SHP77 treated with DMSO at 0.1 percent for 48 hours (cell line): ENCODE measurements around the gene FUT3.
A peak's percentile ranks its signal among the peaks of the same experiment; 100 is the strongest.
"Not testable (repeated sequence)": the region's sequence is repeated elsewhere in the genome, so short reads cannot be mapped to it uniquely, and the experiment has no call there.

Experiments
- DNase-seq: peaks from one replicate; lab custom pipeline; 2025; lab: John Stamatoyannopoulos, UW

The FUT3 gene

DNA sequence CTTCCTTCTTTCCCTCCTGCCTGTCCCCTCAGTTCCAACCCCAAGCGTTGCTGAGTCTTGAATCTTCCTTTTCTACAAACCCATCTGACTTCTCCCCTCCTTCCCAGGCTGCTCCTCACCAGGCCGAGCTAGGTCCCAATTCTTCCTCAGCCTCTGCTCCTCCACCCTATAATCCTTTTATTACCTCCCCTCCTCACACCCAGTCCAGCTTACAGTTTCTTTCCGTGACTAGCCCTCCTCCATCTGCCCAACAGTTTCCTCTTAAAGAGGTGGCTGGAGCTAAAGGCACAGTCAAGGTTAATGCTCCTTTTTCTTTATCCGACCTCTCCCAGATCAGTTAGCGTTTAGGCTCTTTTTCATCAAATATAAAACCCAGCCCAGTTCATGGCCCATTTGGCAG lies 2.6 kb downstream of the FUT3 start:
- DNase-seq, result not testable (repeated sequence)

DNA sequence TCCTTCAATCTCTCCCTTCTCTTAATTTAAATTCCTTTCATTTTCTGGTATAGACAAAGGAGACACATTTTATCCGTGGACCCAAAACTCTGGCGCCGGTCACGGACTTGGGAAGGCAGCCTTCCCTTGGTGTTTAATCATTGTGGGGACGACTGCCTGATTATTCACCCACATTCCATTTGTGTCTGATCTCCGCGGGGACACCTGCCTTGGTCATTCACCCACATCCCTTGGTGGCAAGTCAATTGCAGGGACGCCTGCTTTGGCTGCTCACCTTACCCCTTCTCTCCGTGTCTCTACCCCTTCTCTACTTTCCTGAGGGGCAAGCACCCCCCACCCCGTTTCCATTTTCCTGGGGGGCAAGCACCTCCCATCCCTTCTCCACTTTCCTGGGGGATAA lies 3.4 kb downstream of the FUT3 start:
- not testable (repeated sequence) for DNase-seq

DNA sequence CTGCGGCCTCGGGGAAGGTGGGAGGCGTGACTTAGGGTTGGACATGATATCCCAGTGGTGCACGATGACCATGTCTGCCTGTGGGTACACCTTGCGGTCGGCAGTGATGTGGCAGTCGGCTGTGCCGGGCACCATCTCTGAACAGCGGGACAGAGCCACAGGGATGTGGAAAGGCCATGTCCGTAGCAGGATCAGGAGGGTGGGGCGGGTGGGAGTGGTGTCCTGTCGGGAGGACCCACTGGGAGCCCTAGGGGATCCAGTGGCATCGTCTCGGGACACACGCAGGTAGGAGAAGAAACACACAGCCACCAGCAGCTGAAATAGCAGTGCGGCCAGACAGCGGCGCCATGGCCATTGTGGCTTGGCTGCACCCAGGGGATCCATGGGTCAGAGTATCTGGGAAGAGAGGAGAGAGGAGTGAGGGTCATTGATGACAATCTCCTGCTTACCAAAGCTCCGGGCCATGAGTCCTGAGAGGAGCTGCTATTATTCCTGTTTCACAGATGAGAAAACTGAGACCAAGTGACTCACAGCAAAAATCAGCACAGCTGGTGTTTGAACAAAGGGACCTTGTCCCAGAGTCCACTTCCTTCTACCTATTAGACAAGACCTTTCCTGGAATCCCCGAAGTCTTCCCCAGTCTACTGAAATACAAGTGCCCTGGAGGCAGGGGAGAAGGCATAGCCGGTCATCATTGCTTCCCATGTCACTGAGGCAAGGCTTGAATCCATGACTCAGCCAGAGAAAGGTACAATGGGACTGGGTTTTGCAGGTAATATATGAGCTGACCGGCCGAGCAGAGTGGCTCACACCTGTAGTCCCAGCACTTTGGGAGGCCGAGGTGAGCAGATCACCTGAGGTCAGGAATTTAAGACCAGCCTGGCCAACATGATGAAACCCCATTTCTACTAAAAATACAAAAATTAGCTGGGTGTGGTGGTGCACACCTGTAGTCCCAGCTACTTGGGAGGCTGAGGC lies 6.5 kb downstream of the FUT3 start:
- no peak for DNase-seq

DNA sequence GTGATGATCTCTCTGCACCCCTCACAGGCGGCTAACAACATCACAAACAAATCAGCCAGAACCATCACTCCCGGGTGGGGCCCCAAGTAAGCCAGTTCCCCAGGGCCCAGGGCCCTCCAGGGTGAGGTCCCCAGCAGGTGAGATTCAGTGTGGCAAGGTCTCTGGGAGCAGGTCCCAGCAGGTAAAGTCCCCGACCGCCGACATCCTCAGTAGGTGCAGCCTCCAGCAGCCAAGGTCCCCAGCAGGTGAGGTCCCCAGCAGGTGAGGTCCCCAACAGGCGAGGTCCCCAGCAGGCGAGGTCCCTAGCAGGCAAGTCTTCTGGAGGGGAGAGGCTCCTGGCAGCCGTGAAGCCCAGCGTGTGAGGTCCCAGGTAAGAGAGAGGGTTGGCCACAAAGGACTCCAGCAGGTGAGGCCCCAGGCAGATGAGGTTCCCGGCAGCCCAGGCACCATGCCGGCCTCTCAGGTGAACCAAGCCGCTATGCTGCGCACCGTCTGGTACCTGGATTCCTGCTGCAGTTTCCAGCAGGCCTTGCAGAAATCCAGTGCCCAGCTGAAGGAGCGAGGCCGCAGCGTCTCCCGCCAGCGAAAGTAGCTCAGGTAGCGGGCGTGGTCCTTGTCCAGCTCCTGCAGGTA lies 7.8 kb downstream of the FUT3 start:
- DNase-seq, result no peak

DNA sequence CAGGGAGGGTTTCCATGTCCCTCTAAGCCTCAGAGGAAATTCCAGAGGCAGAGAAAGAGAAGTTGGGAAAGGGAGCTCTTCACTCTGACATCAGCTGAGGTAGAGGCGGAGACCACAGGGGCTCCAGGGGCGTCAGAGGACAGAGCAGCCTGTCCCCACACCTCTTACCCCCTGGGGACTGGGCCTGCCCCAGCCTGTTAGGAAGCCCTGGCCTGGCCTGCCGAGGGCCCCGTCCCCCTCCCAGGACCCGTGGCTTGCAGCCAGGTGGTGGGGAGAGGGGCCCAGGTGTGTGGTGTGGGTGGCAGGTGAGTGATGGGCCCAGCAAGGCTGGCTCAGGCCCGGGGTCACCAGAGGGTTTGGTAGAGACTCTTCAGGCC lies 9.5 kb downstream of the FUT3 start:
- not testable (repeated sequence) for DNase-seq

DNA sequence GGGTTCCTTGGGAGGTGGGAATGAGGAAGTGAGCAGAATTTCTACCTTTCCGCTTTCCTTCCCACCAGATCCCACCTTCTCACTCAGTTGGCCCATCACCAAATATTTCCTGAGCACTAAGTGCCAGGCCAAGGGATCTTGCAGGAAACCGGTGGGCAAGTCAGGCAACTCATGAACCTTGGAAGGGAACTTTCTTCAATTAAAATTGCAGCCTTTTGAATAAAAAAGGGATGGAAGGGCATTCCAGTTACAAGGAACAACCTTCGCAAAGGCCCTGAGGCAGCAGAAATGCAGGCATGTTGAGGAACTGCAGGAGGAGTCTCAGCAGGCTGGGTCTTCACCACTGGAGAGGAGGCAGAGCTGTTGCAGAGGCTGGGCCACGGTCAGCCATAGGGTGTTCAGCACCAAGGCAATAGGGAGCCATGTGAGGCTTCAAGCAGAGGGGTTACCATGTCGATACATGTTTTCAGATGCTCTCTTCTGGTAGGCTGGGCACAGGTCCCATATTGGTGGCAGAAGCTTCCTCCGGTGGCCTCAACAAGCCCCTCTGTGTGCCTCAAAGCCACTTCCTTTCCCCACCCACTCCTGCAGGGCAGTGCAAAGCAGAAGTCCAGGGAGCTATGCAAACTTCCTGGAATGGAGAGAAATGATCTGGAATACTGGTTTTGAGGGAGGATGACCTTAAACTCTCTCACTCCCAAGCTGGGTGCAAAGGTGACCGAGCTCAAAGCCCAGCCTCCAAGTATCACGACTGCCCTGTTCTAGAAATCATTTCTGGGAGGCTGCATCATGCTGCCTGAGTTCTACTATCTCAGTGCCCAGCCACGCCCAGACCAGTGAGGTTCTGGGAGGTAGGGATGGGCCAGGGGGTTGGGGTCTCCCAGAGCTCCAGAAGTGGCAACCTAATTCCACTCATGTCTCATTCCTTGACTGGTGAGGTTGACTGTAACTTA lies 11.9 kb downstream of the FUT3 start, which contains the start of gene FUT6:
FUT6 (minus strand) TSS at position 638 of the 953 bp plus-strand sequence. CDS start 7,135 bp downstream, outside the sequence.
- DNase-seq, result no peak

DNA sequence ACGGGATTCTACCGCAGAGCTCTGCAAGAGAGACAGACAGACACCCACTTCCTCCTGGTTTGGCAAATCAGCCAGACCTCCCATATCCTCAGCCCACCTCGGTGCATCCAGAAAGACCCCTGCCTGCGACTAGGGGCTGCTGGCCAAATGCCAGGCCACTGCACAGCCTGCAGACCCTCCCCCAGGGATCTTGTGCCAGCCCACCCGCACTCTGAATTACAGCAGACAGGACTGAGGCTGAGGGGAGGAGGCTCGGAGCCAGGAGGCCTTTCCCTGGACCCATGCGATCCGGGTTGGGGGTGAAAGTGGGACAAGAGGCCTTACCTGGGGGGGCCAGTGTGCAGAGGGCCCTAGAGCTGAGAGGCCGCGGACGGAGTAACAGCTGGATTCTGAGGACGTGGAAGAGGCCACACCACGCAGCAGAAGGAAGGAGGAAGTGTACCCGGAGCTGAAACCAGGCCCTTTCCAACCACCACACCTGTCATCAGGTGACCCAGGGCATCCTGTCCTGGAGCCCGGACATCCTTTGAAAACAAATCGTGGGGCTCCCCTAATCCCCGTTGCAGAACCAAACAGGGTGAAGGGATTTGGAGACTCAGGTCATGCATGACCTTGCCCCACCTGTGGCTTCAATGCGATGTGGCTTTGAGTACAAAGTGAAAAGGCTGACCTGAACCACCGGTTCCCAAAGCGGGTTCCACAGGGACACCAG lies 12.7 kb downstream of the FUT3 start:
- DNase-seq, result no peak

DNA sequence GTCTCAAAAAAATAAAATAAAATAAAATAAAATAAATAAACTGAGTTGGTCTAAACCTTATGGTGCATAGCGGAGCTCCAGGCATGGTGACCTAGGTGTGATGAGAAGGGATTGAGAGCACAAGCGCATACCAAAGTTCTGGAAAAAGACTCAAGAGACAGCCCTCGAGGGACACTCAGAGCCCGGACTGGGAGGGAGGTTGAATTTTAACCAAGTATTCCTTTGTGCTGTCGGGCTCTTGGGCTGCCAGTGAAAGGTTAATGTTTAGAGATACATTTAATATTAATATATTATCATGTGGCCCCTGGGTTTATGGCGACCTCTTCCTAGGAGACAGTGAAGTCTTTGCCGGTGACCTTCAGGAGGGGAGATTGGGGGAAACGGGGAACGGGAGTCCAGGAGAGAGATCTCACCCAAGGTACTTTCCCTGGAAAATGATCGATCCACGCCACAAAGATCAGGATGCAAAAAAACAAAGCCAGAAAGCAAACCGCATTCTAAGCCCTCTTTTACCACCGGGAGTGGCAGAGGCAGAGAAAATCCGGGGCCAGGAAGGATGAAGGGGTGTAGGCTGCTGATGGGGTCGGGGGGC lies 13.4 kb downstream of the FUT3 start:
- no peak for DNase-seq

DNA sequence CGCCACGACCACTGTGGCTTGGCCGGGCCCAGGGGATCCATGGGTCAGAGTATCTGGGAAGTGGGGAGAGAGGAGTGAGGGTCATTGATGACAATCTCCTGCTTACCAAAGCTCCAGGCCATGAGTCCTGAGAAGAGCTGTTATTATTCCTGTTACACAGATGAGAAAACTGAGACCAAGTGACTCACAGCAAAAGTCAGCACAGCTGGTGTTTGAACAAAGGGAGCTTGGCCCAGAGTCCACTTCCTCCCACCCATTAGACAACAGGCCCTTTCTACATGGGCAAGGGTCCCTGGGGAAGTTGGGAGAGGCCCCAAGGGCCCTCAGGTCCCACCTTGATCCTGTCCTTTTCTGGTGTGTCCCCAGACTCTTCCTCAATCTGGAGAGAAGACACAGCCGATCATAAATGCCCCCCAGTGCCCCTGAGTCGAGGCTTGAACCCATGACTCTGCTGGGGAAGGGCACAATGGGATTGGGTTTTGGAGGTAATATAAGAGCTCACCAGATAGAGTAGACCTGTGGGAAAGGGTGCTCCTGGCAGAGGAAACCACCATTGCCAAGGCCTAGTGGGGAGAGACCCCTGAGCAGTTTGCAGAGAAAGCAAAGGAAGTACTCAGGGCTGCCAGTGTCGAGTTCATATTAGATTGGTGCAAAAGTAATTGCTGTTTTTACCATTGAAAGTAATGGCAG lies 18.6 kb downstream of the FUT3 start:
- DNase-seq, result no peak

DNA sequence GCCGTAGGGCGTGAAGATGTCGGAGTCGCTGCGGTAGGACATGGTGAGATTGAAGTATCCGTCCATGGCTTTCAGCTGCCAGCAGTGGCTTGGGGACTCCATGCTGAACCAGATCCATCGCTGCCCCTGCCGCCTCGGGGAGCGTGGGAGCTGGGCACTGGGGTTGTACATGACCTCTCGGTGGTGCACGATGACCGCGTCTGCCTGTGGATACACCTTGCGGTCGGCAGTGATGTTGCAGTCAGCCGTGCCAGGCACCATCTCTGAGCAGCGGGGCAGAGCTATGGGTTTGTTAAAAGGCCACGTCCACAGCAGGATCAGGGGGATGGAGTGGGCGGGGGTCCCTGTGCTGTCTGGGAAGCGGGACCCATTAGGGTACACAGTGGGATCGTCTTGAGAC lies 19.2 kb downstream of the FUT3 start:
- DNase-seq, result no peak

DNA sequence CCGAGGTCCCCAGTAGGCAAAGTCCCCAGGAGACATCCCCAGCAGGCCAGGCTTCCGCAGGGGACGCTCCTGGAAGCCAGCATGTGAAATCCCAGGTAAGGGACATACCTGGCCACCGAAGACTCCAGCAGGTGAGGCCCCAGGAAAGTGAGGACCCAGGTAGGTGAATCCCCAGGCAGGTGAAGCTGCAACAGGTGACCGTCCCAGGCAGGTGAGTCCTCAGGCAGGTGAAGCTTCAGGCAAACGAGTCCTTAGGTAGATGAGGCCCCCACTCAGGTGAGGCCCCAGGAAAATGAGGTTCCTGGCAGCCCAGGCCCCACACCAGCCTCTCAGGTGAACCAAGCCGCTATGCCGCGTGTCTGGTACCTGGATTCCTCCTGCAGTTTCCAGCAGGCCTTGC lies 20.1 kb downstream of the FUT3 start:
- DNase-seq, result no peak

DNA sequence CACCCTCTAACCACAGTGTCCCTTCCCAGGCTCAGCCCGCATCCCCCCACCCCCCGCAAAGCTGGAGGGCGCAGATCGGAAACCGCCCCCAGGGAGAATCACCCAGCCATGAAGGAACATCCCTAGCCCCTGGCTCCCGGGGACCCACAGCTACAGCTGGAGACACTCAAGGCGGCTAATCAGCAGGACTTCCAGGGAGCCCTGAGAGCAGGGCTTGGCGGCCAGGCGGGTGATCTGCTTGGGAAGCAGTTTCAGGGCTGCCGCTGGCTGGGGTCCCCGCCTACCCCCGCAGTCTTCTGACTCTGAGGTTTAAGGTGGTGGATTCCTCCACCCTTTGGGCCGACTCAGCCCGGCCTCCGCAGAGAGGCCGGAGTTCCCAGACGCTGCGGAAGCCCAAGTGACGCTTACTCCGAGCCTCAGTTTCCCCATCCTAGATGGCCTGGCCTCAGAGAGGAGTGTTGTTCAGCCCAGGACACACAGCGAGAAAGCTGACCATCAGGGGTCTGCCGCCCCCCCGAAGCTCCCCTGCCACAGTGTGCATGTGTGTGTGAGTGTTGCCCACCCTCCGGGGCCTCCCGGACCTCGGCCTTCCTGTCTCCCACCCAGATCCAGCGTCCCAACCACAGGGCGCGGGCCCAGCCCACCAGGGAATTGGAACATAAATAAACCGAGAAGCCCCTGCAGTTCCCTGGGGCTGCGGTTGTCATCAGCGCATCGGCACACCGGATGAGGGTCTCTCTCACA lies 21.5 kb downstream of the FUT3 start:
- no peak for DNase-seq

DNA sequence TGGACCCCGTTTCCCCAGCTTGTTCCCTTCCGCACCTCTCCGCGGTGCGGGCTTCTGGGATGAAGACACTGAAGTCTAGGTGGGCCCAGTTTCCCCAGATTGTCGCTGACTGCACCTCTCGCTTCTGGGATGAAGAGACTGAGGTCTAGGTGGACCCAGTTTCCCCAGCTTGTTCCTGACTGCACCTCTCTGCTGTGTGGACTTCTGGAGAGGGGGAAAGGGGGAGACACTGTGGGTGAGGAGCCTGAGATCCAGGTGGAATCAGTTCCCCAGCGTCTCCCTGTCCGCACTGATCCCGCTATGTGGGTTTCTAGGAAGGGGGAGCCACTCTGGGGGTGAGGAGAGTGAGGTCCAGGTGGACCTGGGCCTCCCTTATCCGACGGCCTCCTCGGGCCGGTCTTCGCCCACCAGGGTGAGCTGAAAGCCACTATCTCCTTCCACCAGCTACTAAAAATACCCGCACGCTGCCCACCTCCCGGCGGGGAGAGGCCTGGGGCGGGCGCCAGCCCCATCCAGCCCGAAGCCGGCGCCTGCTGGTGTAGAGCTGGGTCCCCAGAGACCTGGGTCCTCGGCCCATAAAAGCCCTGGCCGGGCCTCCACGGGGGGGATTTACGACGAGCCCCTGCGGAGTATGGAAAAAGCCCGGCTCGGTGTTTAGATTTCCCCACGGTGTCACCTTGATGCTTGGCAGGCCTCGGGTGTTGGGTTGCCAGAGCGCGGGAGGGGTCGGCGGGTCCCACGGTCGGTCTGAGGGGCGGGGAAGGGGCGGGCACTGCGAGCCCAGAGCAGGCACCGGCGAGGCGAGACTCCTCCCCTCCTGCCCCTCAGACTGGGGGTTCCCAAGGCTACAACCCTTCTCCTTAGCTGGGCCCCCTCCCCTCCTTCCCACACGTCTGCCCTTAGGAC lies 22.3 kb downstream of the FUT3 start:
- no peak for DNase-seq

DNA sequence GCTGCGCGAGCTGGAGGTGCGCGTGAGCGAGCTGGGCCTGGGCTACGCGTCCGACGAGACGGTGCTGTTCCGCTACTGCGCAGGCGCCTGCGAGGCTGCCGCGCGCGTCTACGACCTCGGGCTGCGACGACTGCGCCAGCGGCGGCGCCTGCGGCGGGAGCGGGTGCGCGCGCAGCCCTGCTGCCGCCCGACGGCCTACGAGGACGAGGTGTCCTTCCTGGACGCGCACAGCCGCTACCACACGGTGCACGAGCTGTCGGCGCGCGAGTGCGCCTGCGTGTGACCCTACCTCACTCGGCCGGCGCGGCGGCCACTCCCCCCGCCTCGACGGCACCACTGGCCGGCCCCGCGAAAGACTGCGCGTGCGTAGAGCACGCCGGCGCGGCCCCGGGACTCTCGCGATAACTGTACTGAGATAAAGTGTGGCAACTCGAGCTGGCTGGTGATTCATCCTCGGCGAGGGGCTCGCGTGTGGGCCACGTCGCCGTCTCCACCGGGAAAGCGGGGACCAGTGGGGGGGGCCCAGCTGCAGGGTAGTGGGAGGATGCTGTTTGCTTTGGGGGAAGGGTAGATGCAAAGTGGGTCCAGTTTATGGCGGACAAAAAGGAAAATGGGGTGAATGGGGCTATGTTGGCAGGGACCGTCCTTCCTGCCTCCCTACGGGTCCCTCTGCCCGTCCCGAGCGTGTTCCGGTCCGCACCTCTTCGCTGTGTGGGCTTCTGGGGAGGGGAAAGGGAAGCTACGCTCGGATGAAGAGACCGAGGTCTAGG lies 23.2 kb downstream of the FUT3 start:
- peak; percentile 82 for DNase-seq

DNA sequence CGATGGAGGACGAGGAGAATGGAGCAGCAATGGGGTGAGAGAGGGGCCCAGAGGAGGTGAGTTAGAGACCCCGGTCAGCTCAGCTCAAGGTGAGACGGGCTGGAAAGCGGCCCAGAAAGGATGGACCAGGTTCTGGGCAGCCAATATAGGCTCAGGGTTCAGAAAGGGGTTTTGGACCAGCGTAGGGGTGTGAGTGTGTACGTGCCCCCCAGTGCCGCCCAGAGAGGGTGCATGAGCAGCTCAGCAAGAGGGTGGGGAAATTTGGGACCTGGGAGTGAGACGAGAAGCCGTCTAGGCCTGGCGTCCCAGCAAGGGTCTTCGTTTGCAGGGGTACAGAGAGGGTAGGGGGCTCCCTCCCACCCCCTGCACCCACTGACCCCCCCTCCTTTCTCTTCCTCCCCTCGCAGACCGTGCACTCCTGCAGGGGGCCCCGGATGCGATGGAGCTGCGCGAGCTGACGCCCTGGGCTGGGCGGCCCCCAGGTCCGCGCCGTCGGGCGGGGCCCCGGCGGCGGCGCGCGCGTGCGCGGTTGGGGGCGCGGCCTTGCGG lies 23.8 kb downstream of the FUT3 start:
- DNase-seq, result no peak

DNA sequence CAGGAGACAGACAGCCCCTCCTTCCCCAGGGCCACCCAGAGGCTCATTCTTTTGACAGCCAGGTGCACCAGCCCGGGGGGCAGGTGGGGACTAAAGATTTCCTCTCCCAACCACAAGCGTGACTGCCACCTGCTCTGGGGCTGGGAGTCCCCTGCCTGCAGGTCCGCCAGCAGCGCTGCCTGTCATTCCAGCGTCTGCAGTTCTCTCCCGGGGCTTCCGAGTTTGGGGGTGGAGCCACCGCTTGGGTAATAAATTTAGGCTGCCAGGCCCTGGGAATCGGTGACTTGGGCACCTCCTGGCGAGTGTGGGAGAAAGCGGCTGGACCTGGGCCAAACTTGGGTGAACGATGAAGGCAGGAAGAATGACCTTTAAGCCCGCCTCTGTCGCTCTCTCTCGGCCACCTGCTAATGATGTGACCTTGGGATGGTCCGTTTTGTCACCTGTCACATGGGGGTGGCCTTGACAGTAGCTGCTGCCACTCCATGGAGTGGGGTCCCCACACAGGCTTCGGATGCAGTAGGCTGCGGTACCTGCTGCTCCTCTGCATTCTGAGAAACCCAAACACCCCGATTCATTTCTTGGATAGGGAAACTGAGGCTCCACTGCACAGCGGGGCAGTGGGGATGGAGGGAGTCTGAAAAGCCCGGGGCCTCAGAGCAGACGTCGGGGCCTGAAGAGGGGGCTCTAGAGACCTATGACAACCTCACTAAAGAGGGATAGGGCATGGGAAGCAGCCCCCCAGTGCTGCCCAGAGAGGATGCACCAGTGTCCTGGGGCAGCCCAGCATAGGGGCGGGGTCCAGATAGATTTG lies 24.5 kb downstream of the FUT3 start:
- peak; percentile 96 for DNase-seq

DNA sequence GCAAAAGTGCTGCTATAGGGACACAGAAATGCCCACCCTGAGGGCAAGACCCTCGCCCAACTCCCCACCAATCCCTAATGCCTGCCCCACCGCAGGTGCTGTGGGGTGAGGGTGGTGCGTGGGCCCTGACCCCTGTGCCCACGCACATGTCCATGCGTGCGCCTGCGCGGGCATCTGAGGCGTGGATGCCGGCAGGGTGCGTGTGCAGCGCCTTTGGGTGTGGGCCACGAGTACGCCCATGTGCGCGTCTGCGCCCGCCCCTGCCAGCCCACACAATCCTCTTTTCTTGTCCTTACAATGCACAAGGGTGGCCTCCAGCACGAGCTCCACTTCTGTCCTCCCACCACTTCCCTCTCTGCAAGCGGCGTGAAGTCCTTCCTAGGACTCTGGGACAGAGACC lies 26.1 kb downstream of the FUT3 start:
- DNase-seq, result no peak
